ENCODE measurements around the gene ZGRF1. TPM values are rescaled to one million over a fixed set of nuclear protein-coding genes. Genes with fewer than 3 reads are reported as not detected.
A peak's percentile ranks its signal among the peaks of the same experiment; 100 is the strongest.

Gene ZGRF1
- total RNA-seq, 2 donors from 2014 or later: 2.9 to 8.9 TPM

- no peaks in the 10 kb centered on the region for H3K36me3 ChIP-seq
- H3K27me3 ChIP-seq (replicated peaks; ENCODE audit: insufficient read depth): no peaks in the 10 kb centered on the region
- no peak overlapping the region for H3K4me3 ChIP-seq
- peak; percentile 26 for DNase-seq (ENCODE audit: low spot score)
- no peaks in the 10 kb centered on the region for H3K9me3 ChIP-seq
- no peaks in the 10 kb centered on the region for H3K4me1 ChIP-seq (replicated peaks)
- no peak overlapping the region for H3K27ac ChIP-seq
- intact Hi-C loops (cut with DNase I): loop anchor here (5.0 kb wide), 1 partner anchor 277 kb away; no protein-coding TSS in a partner anchor
- TF ChIP-seq POLR2AphosphoS5 (IDR thresholded peaks at IDR 0.05): no peak
- TF ChIP-seq CTCF (IDR thresholded peaks at IDR 0.05): peak in 3 of 4 experiments; percentile 37 to 50 (median 44)
These were observed 32.1 kb downstream of the ZGRF1 start for GRCh38 chr4:112604589-112604988.

- TF ChIP-seq POLR2AphosphoS5 (IDR thresholded peaks at IDR 0.05): no peak
- no peak for DNase-seq (ENCODE audit: low spot score)
- H3K27me3 ChIP-seq (replicated peaks; ENCODE audit: insufficient read depth): no peaks in the 10 kb centered on the region
- WGBS: 100% methylated on average over 1 of the region's 1 CpG
- no peaks in the 10 kb centered on the region for H3K4me1 ChIP-seq (replicated peaks)
- H3K9me3 ChIP-seq: no peaks in the 10 kb centered on the region
- no peak overlapping the region for H3K4me3 ChIP-seq
- no peak overlapping the region for H3K27ac ChIP-seq
- no peaks in the 10 kb centered on the region for H3K36me3 ChIP-seq
- intact Hi-C loops (cut with DNase I): no loop called here
These were observed 41.7 kb downstream of the ZGRF1 start for GRCh38 chr4:112594993-112595392.

GRCh38 chr4:112593438-112594133 is 43.1 kb downstream of the ZGRF1 start:
- Histone ChIP-seq H3K36me3 (no peaks in the 10 kb centered on the region), H3K9me3 (no peaks in the 10 kb centered on the region), H3K4me3 (no peak overlapping the region), H3K27ac (no peak overlapping the region), H3K4me1 (replicated peaks) (no peaks in the 10 kb centered on the region), H3K27me3 (replicated peaks; ENCODE audit: insufficient read depth) (no peaks in the 10 kb centered on the region)
- DNase-seq (ENCODE audit: low spot score): no peak
- TF ChIP-seq CTCF (IDR thresholded peaks at IDR 0.05) (no peak), POLR2AphosphoS5 (IDR thresholded peaks at IDR 0.05) (no peak), POLR2A (IDR thresholded peaks at IDR 0.05) (no peak)
- over 99% methylated on average over 5 of the region's 5 CpGs for WGBS
- intact Hi-C loops (cut with DNase I): no loop called here

DNA sequence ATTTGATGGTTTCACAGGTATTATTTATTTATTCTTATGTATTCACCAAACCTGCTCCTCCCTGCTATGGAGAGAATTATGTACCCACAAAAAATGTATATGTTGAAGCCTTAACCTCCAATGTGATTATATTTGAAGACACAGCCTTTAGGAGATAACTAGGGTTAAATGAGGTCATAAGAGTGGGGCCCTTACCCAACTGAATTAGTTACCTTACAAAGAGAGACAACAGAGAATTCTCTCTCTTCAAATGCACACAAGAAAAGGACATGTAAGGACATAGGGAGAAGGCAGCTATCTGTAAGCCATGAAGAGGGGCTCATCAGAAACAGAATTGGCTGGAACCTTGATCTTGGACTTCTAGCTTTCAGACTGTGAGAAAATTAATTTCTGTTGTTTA is 44.0 kb downstream of the ZGRF1 start:
- no peak for TF ChIP-seq POLR2AphosphoS5 (IDR thresholded peaks at IDR 0.05)
- TF ChIP-seq POLR2A (IDR thresholded peaks at IDR 0.05): no peak
- no peak for TF ChIP-seq CTCF (IDR thresholded peaks at IDR 0.05)

GRCh38 chr4:112591593-112591992 is 45.1 kb downstream of the ZGRF1 start:
- 66% methylated on average over 1 of the region's 1 CpG for WGBS
- no peaks in the 10 kb centered on the region for H3K36me3 ChIP-seq
- no peaks in the 10 kb centered on the region for H3K9me3 ChIP-seq
- TF ChIP-seq POLR2AphosphoS5 (IDR thresholded peaks at IDR 0.05) (no peak), POLR2A (IDR thresholded peaks at IDR 0.05) (no peak), CTCF (IDR thresholded peaks at IDR 0.05) (no peak)
- H3K4me3 ChIP-seq: no peak overlapping the region
- H3K27ac ChIP-seq: no peak overlapping the region
- no peaks in the 10 kb centered on the region for H3K27me3 ChIP-seq (replicated peaks; ENCODE audit: insufficient read depth)
- DNase-seq (ENCODE audit: low spot score): no peak
- H3K4me1 ChIP-seq (replicated peaks): no peaks in the 10 kb centered on the region
- intact Hi-C loops (cut with DNase I): no loop called here

More for the DNA sequence above, 44.0 kb downstream of the ZGRF1 start:
- intact Hi-C loops (cut with DNase I): no loop called here
- H3K36me3 ChIP-seq: no peaks in the 10 kb centered on the region
- H3K9me3 ChIP-seq: no peaks in the 10 kb centered on the region
- H3K27me3 ChIP-seq (replicated peaks; ENCODE audit: insufficient read depth): no peaks in the 10 kb centered on the region
- no peak for DNase-seq (ENCODE audit: low spot score)
- no peak overlapping the region for H3K27ac ChIP-seq
- no peak overlapping the region for H3K4me3 ChIP-seq
- no peaks in the 10 kb centered on the region for H3K4me1 ChIP-seq (replicated peaks)
